Mesothelial cell of epicardium (in vitro differentiated cells): Measurements from ENCODE around the gene CERCAM. TPM values are rescaled to one million over a fixed set of nuclear protein-coding genes. Genes with fewer than 3 reads are reported as not detected.

ENCODE experiments used
- DNase-seq, 2 experiments: peaks; one replicate each; pipeline ENCODE4 v3.0.0; 2021; ENCODE audit warnings: low spot score in 2 of 2; ENCODE audit not compliant: unreplicated experiment in 2 of 2
- H3K27ac Mint-ChIP-seq: 2 replicates; pipeline ENCODE4 v1.8.0; 2021; ENCODE audit warnings: mixed read lengths
- H3K27me3 Mint-ChIP-seq: 2 replicates; pipeline ENCODE4 v1.8.0; 2021; ENCODE audit warnings: low read depth, mixed read lengths
- H3K36me3 Mint-ChIP-seq: 2 replicates; pipeline ENCODE4 v1.8.0; 2021; ENCODE audit warnings: mixed read lengths
- H3K4me1 Mint-ChIP-seq: 2 replicates; pipeline ENCODE4 v1.8.0; 2021; ENCODE audit warnings: mixed read lengths
- H3K4me3 Mint-ChIP-seq: 2 replicates; pipeline ENCODE4 v1.8.0; 2021; ENCODE audit warnings: mild to moderate bottlenecking, moderate library complexity, mixed read lengths
- H3K9me3 Mint-ChIP-seq: 2 replicates; pipeline ENCODE4 v1.8.0; 2021; ENCODE audit warnings: mixed read lengths
- total RNA-seq: library from RNA; stranded (reverse); gene quantifications from 3 replicates; pipeline ENCODE4 v1.2.1, GENCODE V29; 2021
- TF ChIP-seq, protein P1 (sequence below): fragments of 200-600 bp; sonication (generic); IDR thresholded peaks from one replicate; pipeline ENCODE4 v1.5.0; 2021; ENCODE audit warnings: antibody characterized with exemption; ENCODE audit not compliant: unreplicated experiment

Gene CERCAM
- total RNA-seq, 1 donor from 2014 or later: 141 TPM

DNA sequence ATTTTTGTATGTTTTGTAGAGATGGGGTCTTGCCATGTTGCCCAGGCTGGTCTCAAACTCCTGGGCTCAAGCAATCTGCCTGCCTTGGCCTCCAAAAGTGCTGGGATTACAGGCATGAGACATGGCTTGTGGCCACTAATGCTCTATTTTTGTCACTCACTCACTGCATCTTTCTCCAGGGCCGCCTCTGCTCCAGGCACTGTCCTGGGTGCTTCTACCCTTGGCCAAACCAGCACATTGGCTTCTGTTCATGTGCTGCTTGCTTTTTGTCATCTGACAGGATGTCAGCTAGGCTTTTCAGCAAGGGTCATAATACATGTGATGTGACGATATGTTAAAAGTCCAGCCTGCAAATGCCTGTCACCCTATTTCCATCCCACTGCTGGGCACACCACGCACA, 38.4 kb downstream of the CERCAM start:
- no peaks in the 10 kb centered on the region for H3K9me3 Mint-ChIP-seq
- H3K4me1 Mint-ChIP-seq: peaks cover 9% of the 10 kb centered on the region
- H3K27me3 Mint-ChIP-seq: no peaks in the 10 kb centered on the region
- H3K27ac Mint-ChIP-seq: no peak overlapping the region
- TF ChIP-seq, protein P1, sequence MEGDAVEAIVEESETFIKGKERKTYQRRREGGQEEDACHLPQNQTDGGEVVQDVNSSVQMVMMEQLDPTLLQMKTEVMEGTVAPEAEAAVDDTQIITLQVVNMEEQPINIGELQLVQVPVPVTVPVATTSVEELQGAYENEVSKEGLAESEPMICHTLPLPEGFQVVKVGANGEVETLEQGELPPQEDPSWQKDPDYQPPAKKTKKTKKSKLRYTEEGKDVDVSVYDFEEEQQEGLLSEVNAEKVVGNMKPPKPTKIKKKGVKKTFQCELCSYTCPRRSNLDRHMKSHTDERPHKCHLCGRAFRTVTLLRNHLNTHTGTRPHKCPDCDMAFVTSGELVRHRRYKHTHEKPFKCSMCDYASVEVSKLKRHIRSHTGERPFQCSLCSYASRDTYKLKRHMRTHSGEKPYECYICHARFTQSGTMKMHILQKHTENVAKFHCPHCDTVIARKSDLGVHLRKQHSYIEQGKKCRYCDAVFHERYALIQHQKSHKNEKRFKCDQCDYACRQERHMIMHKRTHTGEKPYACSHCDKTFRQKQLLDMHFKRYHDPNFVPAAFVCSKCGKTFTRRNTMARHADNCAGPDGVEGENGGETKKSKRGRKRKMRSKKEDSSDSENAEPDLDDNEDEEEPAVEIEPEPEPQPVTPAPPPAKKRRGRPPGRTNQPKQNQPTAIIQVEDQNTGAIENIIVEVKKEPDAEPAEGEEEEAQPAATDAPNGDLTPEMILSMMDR: no peak
- H3K36me3 Mint-ChIP-seq: peaks cover 16% of the 10 kb centered on the region
- no peak for DNase-seq
- no peak overlapping the region for H3K4me3 Mint-ChIP-seq

DNA sequence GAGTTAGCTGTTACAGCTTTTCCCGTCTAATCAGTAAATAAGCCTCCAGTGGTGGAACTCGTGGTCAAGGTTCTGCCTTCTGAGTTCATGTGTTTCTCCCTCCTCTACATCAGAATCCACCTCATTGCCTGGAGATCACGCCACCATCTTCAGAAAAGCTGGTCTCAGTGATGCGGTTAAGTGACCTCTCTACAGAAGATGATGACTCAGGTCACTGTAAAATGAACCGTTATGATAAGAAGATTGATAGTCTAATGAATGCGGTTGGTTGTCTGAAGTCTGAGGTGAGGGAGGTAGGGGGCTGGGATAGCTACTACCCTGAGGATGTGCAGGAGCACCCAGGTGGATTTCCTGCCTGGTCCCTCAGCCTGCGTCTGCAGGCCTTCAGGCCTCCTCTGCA, 48.4 kb downstream of the CERCAM start:
- Mint-ChIP-seq H3K36me3 (peaks cover 10% of the 10 kb centered on the region), H3K27me3 (no peaks in the 10 kb centered on the region), H3K4me3 (no peak overlapping the region), H3K4me1 (no peaks in the 10 kb centered on the region), H3K27ac (no peak overlapping the region), H3K9me3 (no peaks in the 10 kb centered on the region)
- DNase-seq: no peak
- TF ChIP-seq, protein P1: no peak

DNA sequence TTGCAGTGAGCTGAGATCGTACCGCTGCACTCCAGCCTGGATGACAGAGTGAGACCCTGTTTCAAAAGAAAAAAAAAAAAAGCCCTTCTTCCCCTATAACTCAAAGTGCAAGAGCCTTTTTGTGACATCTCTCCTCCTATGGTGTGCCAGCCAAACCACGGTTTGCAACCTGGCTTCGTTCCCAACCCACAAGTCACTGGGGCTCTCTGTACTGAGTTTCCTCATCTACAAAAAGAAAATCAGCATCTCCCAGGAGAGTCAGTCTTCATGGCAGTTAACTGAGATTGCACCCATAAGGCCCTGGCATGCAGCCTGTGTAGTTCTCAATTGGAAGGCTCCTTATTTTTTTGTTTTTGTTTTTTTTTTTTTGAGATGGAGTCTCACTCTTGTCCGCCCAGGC, 49.9 kb downstream of the CERCAM start:
- H3K4me3 Mint-ChIP-seq: no peak overlapping the region
- peaks cover 16% of the 10 kb centered on the region for H3K36me3 Mint-ChIP-seq
- no peak overlapping the region for H3K27ac Mint-ChIP-seq
- TF ChIP-seq, protein P1: no peak
- H3K9me3 Mint-ChIP-seq: no peaks in the 10 kb centered on the region
- no peak for DNase-seq
- H3K27me3 Mint-ChIP-seq: no peaks in the 10 kb centered on the region
- no peaks in the 10 kb centered on the region for H3K4me1 Mint-ChIP-seq

DNA sequence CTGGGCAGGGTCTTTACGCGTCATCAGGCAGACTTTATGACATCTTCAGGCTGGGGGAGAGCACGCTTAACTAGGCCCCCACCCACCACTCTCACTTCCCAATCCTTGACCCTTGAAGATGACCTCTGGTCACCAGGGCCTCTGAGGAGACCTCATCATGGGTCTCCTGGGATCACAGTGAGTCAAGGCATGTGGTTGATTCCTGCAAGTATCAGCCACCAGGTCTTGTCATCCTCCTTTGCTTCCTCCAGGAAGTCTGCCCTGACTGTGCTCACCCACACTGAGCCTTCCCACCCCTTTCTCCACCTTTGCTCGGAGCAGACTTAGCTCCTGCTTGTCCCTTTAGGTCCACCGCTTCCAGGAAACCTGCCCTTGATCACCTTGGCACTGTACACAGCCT, 52.4 kb downstream of the CERCAM start:
- Mint-ChIP-seq H3K4me3 (no peak overlapping the region), H3K9me3 (peaks cover 4% of the 10 kb centered on the region), H3K36me3 (peaks cover 21% of the 10 kb centered on the region), H3K27ac (no peak overlapping the region), H3K4me1 (no peaks in the 10 kb centered on the region), H3K27me3 (no peaks in the 10 kb centered on the region)
- no peak for DNase-seq
- TF ChIP-seq, protein P1: no peak

DNA sequence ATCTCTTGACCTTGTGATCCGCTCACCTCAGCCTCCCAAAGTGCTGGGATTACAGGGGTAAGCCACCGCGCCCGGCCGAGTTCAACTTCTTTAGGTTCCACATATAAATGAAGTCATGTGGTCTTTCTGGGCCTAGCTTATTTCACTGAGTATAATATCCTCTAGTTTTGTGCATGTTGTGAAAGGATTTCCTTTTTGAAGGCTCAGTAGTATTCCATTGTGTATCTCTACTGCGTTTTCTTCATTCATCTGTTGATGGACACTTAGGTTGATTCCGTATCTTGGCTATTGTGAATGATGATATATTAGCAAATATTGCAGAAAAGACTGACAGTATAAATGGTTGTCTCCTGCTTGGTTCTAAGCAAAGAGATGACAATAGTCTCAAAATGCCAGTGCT, 55.2 kb downstream of the CERCAM start:
- Mint-ChIP-seq H3K27ac (no peak overlapping the region), H3K4me3 (no peak overlapping the region), H3K4me1 (no peaks in the 10 kb centered on the region), H3K9me3 (peaks cover 4% of the 10 kb centered on the region), H3K27me3 (no peaks in the 10 kb centered on the region), H3K36me3 (peaks cover 28% of the 10 kb centered on the region)
- no peak for DNase-seq
- TF ChIP-seq, protein P1: no peak

DNA sequence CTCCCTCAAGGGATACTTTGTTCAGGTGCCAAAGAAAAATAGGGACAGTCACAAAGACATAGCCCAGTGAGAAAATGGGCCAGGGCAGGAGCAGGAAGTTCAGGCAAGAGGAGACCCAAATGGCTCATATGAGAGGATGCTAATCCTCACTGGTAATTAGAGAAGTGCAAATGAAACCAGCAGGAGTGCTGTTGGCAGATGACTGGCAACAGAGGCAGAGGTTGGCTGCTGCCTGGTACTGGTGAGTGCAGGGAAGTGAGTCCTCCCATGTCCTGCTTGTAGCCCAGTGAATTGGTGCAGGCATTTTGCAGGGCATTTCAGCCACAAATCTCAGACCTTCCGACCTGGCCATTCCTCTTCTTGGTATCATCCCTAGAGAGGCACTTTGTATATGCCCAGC, 58.6 kb downstream of the CERCAM start:
- peaks cover 38% of the 10 kb centered on the region for H3K36me3 Mint-ChIP-seq

More for the DNA sequence above, 58.6 kb downstream of the CERCAM start:
- no peak for DNase-seq
- H3K9me3 Mint-ChIP-seq: peaks cover 4% of the 10 kb centered on the region
- TF ChIP-seq, protein P1: no peak
- no peak overlapping the region for H3K27ac Mint-ChIP-seq
- no peaks in the 10 kb centered on the region for H3K27me3 Mint-ChIP-seq
- H3K4me3 Mint-ChIP-seq: no peak overlapping the region
- H3K4me1 Mint-ChIP-seq: no peaks in the 10 kb centered on the region
